SU-DHL-6 (cell line): ENCODE results near the gene FMR1NB.

ENCODE experiments used
- H2AFZ ChIP-seq: fragments of 200-600 bp; sonication (generic); 2 replicates; pipeline ENCODE4 v1.6.1; 2014; ENCODE audit warnings: low read depth, mild to moderate bottlenecking, moderate library complexity, mixed read lengths, antibody characterized with exemption, low read length; ENCODE audit not compliant: severe bottlenecking
- H3F3A ChIP-seq: fragments of 200-600 bp; shearing (Covaris generic); 2 replicates; pipeline ENCODE4 v1.6.0; 2016; ENCODE audit warnings: antibody characterized with exemption, mild to moderate bottlenecking; ENCODE audit not compliant: insufficient read depth
- H3K27ac ChIP-seq: fragments of 200-600 bp; sonication (generic); 2 replicates; pipeline ENCODE4 v1.5.1; 2016; ENCODE audit warnings: low read depth, mild to moderate bottlenecking, low read length, moderate library complexity, mixed read lengths
- H3K27me3 ChIP-seq: fragments of 200-600 bp; sonication (generic), shearing (Covaris generic); 2 replicates; pipeline ENCODE4 v1.6.0; 2014; ENCODE audit warnings: mild to moderate bottlenecking, low read length
- H3K36me3 ChIP-seq: fragments of 200-600 bp; sonication (generic); 2 replicates; pipeline ENCODE4 v1.6.1; 2014; ENCODE audit warnings: mild to moderate bottlenecking, low read length, mixed read lengths
- H3K4me2 ChIP-seq: fragments of 300-600, 200-600 bp; shearing (Covaris generic), sonication (generic); 2 replicates; pipeline ENCODE4 v1.6.0; 2014; ENCODE audit warnings: low read length, low read depth, mild to moderate bottlenecking; ENCODE audit not compliant: poor library complexity, severe bottlenecking
- H3K4me3 ChIP-seq: fragments of 200-600 bp; sonication (generic); 2 replicates; pipeline ENCODE4 v1.5.1; 2014; ENCODE audit warnings: antibody characterized with exemption, low read length, mild to moderate bottlenecking, mixed read lengths; ENCODE audit not compliant: insufficient read depth, poor library complexity, severe bottlenecking
- H3K79me2 ChIP-seq: fragments of 200-600 bp; sonication (generic); 2 replicates; pipeline ENCODE4 v1.6.1; 2014; ENCODE audit warnings: mild to moderate bottlenecking, low read length, moderate library complexity; ENCODE audit not compliant: insufficient read depth
- H3K9ac ChIP-seq: fragments of 200-600 bp; sonication (generic); 2 replicates; pipeline ENCODE4 v1.7.0; 2014; ENCODE audit warnings: mild to moderate bottlenecking, low read length
- H3K9me2 ChIP-seq: fragments of 200-600 bp; sonication (generic); replicated peaks from 2 replicates; pipeline ENCODE4 v1.6.1; 2014; ENCODE audit warnings: low read length; ENCODE audit not compliant: insufficient read depth
- H3K9me3 ChIP-seq: fragments of 200-600 bp; sonication (generic); 2 replicates; pipeline ENCODE4 v1.6.1; 2014; ENCODE audit warnings: low read length, mixed read lengths; ENCODE audit not compliant: insufficient read depth
- H4K20me1 ChIP-seq: fragments of 200-600 bp; sonication (generic); 2 replicates; pipeline ENCODE4 v1.6.1; 2014; ENCODE audit warnings: low read depth, mild to moderate bottlenecking, antibody characterized with exemption, low read length, moderate library complexity, mixed read lengths
- EZH2phosphoT487 ChIP-seq: fragments of 200-600 bp; sonication (generic), shearing (Covaris generic); conservative IDR thresholded peaks from 2 replicates; pipeline ENCODE4 v1.6.1; 2018; ENCODE audit warnings: mild to moderate bottlenecking, antibody characterized with exemption, low read length, moderate library complexity, mixed read lengths
- TF ChIP-seq, protein P1 (sequence below): fragments of 200-600 bp; sonication (generic); IDR thresholded peaks from one replicate; pipeline ENCODE4 v1.5.1; 2017; ENCODE audit warnings: antibody characterized with exemption, mild to moderate bottlenecking, low read length, moderate library complexity; ENCODE audit not compliant: insufficient read depth, poor library complexity, severe bottlenecking

FMR1NB gene

GRCh38 chrX:148035380-148035779 lies 54.2 kb downstream of the FMR1NB start:
- no peaks in the 10 kb centered on the region for H3K36me3 ChIP-seq
- TF ChIP-seq EZH2phosphoT487 = no peak
- TF ChIP-seq, protein P1, sequence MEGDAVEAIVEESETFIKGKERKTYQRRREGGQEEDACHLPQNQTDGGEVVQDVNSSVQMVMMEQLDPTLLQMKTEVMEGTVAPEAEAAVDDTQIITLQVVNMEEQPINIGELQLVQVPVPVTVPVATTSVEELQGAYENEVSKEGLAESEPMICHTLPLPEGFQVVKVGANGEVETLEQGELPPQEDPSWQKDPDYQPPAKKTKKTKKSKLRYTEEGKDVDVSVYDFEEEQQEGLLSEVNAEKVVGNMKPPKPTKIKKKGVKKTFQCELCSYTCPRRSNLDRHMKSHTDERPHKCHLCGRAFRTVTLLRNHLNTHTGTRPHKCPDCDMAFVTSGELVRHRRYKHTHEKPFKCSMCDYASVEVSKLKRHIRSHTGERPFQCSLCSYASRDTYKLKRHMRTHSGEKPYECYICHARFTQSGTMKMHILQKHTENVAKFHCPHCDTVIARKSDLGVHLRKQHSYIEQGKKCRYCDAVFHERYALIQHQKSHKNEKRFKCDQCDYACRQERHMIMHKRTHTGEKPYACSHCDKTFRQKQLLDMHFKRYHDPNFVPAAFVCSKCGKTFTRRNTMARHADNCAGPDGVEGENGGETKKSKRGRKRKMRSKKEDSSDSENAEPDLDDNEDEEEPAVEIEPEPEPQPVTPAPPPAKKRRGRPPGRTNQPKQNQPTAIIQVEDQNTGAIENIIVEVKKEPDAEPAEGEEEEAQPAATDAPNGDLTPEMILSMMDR = no peak
- H4K20me1 ChIP-seq = no peaks in the 10 kb centered on the region
- no peak overlapping the region for H3K9ac ChIP-seq
- no peaks in the 10 kb centered on the region for H3K27me3 ChIP-seq
- no peak overlapping the region for H3K27ac ChIP-seq
- H3K79me2 ChIP-seq = no peaks in the 10 kb centered on the region
- H3F3A ChIP-seq = no peaks in the 10 kb centered on the region
- no peaks in the 10 kb centered on the region for H3K9me2 ChIP-seq
- no peak overlapping the region for H3K4me2 ChIP-seq
- H3K4me3 ChIP-seq = no peak overlapping the region
- H3K9me3 ChIP-seq = no peaks in the 10 kb centered on the region
- H2AFZ ChIP-seq = no peak overlapping the region

GRCh38 chrX:148037020-148037419 lies 55.9 kb downstream of the FMR1NB start:
- no peaks in the 10 kb centered on the region for H3K27me3 ChIP-seq
- H3F3A ChIP-seq = no peaks in the 10 kb centered on the region
- H3K4me2 ChIP-seq = no peak overlapping the region
- no peaks in the 10 kb centered on the region for H3K79me2 ChIP-seq
- H3K9me3 ChIP-seq = no peaks in the 10 kb centered on the region
- H3K27ac ChIP-seq = no peak overlapping the region
- H3K36me3 ChIP-seq = no peaks in the 10 kb centered on the region
- no peaks in the 10 kb centered on the region for H3K9me2 ChIP-seq
- no peak for TF ChIP-seq EZH2phosphoT487
- TF ChIP-seq, protein P1 = no peak
- H3K9ac ChIP-seq = no peak overlapping the region
- no peaks in the 10 kb centered on the region for H4K20me1 ChIP-seq
- H3K4me3 ChIP-seq = no peak overlapping the region
- no peak overlapping the region for H2AFZ ChIP-seq

DNA sequence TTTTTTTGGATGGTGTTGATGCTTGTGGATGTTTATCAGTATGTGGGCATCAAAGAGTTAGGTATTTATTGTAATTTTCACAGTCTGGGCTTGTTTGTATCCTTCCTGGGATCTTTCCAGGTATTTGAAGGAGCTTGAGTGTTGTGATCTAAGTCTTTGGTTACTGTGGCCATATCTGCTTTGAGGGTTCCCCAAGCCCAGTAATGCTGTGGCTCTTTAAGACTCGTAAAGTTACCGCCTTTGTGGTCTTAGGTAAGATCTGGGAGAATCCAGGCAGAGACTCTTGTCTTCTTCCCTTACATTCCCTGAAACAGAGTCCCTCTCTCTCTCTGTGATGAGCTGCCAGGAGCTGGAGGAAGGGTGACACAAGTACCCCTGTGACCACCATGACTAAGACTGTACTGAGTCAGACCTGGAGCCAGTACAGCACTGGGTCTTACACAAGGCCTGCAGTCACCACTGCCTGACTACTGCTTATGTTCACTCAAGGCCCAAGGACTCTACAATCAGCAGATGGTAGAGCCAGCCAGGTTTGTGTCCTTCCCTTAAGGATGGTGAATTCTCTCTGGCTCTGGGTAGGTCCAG lies 62.2 kb downstream of the FMR1NB start:
- Histone ChIP-seq H3K9ac (no peak overlapping the region), H3K4me3 (no peak overlapping the region), H4K20me1 (no peaks in the 10 kb centered on the region), H3K36me3 (no peaks in the 10 kb centered on the region), H3F3A (no peaks in the 10 kb centered on the region), H3K27me3 (no peaks in the 10 kb centered on the region), H3K4me2 (no peak overlapping the region), H3K9me3 (no peaks in the 10 kb centered on the region), H2AFZ (no peak overlapping the region), H3K27ac (no peak overlapping the region), H3K79me2 (no peaks in the 10 kb centered on the region), H3K9me2 (no peaks in the 10 kb centered on the region)
- TF ChIP-seq, protein P1 = no peak
- no peak for TF ChIP-seq EZH2phosphoT487

- H3K27ac ChIP-seq = no peak overlapping the region
- H2AFZ ChIP-seq = no peak overlapping the region
- no peak overlapping the region for H3K4me2 ChIP-seq
- TF ChIP-seq, protein P1 = no peak
- no peak for TF ChIP-seq EZH2phosphoT487
- H3K4me3 ChIP-seq = no peak overlapping the region
- H3K27me3 ChIP-seq = no peaks in the 10 kb centered on the region
- H3K79me2 ChIP-seq = no peaks in the 10 kb centered on the region
- no peaks in the 10 kb centered on the region for H3K9me2 ChIP-seq
- no peaks in the 10 kb centered on the region for H3F3A ChIP-seq
- no peaks in the 10 kb centered on the region for H4K20me1 ChIP-seq
- H3K36me3 ChIP-seq = no peaks in the 10 kb centered on the region
- no peaks in the 10 kb centered on the region for H3K9me3 ChIP-seq
- H3K9ac ChIP-seq = no peak overlapping the region
These were observed 66.1 kb downstream of the FMR1NB start for GRCh38 chrX:148047200-148047599.
